RWPE1 (cell line): ENCODE data around the gene SLC5A6.
"Not testable (repeated sequence)": the region's sequence is repeated elsewhere in the genome, so short reads cannot be mapped to it uniquely, and the experiment has no call there.

Source experiments
- CTCF ChIA-PET: fragments of 350-600 bp; sonication (Branson Sonifier 250); formaldehyde crosslinking; extraction: SDS; loops from one replicate; lab custom pipeline; 2021; lab: Yijun Ruan, JAX
- POLR2A ChIA-PET: fragments of 400-600 bp; formaldehyde crosslinking; extraction: SDS; loops from one replicate; lab custom pipeline; 2020; ENCODE audit warnings: antibody characterized with exemption; ENCODE audit not compliant: low non-redundant PET; lab: Yijun Ruan, JAX
- DNase-seq: peaks from one replicate; pipeline ENCODE4 v3.0.0; 2012; ENCODE audit warnings: low spot score
- H3K27ac ChIP-seq: fragments of 450-650 bp; 2 replicates; pipeline ENCODE4 v1.5.1; 2017
- TF ChIP-seq, protein P1 (sequence below): fragments of 450-650 bp; conservative IDR thresholded peaks from 2 replicates; pipeline ENCODE4 v1.5.1; 2017; ENCODE audit warnings: low read depth, mild to moderate bottlenecking

The SLC5A6 gene

DNA sequence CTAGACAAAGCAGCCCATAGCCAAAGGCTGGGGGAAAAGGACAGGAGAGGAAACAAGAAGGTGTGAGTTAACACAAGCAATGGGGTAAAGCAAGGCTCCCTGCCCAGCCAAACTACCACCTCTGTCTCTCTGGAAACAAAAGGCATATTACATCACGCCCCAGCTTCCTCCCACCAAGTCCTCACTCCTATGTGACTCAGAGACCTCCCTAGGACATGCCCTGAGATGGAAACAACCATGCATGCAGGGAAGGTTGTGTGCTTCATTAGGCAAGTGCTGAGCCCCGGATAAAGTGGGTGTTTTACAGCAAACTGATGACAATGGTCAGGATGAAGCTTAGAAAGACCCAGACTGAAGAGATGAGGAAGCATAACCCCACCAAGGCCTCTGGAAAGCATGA, 9.2 kb downstream of the SLC5A6 start:
- TF ChIP-seq, protein P1, sequence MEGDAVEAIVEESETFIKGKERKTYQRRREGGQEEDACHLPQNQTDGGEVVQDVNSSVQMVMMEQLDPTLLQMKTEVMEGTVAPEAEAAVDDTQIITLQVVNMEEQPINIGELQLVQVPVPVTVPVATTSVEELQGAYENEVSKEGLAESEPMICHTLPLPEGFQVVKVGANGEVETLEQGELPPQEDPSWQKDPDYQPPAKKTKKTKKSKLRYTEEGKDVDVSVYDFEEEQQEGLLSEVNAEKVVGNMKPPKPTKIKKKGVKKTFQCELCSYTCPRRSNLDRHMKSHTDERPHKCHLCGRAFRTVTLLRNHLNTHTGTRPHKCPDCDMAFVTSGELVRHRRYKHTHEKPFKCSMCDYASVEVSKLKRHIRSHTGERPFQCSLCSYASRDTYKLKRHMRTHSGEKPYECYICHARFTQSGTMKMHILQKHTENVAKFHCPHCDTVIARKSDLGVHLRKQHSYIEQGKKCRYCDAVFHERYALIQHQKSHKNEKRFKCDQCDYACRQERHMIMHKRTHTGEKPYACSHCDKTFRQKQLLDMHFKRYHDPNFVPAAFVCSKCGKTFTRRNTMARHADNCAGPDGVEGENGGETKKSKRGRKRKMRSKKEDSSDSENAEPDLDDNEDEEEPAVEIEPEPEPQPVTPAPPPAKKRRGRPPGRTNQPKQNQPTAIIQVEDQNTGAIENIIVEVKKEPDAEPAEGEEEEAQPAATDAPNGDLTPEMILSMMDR = no peak
- no peak overlapping the region for H3K27ac ChIP-seq
- POLR2A ChIA-PET = no interaction called here
- CTCF ChIA-PET = interaction anchor here (1.0 kb wide), 1 partner anchor 37 kb away, joined by 3 read pairs; no protein-coding TSS in a partner anchor
- DNase-seq = no peak

DNA sequence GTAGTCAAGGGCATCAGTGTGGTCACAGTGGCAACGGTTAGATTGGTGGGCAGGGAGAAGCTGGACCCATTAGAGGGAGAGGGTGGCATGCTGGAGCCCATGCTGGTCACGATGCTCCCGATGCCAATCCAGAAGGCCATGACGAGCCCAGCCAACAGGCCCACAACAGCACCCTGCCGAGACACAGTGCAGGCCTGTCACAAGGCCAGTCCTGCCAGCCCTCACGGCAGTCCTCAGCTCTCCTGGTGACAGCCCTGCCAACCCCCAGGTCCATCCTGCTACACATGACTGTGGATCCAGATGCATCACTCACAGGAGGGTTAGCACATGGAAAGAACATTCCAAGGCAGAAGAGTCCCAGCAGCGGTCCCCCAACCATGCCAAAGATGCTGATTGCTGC, 10.4 kb downstream of the SLC5A6 start:
- H3K27ac ChIP-seq = no peak overlapping the region
- DNase-seq = no peak
- TF ChIP-seq, protein P1 = no peak
- POLR2A ChIA-PET = no interaction called here
- CTCF ChIA-PET = no interaction called here

DNA sequence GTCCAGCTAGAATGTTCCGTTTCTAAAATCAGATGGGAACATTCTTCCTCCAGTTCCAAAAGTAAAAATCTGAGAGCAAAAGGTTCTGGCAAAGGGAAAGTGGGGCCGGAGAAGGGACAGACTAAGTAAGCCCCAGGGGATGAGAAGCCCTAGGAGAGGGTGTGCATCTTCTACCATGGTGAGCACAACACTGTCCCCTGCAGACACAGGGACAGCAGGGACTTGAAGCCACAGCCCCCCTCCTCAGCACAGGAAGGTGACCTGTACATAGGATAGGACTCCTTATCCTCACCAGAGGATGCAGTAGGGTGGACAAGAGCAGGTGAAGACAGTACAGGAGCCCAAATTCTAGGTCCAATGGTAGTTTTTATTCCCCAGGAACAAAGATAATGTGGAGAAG, 12.8 kb downstream of the SLC5A6 start:
- H3K27ac ChIP-seq = no peak overlapping the region
- CTCF ChIA-PET = no interaction called here
- POLR2A ChIA-PET = no interaction called here

DNA sequence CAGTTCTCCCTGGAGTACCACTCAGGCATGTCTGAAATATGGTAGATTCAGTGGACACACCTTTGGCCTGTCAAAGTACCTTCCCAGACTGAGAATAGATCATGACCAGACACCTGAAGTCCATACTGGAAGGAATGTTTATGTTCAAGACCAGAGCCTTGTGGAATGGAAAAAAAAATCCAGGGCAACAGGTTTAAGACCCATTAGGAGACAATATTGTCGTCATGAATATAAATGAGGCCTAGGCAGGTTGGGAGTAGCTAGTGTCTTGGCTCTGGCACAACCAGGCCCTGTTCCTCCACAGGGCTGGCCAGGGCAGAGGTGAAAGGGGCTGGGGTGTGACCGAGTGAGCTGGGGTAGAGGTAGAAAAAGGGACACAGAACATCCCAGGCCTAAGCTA, 13.4 kb downstream of the SLC5A6 start:
- DNase-seq = no peak
- TF ChIP-seq, protein P1 = no peak
- CTCF ChIA-PET = no interaction called here
- H3K27ac ChIP-seq = no peak overlapping the region
- POLR2A ChIA-PET = no interaction called here

More for the DNA sequence above, 12.8 kb downstream of the SLC5A6 start:
- no peak for DNase-seq
- TF ChIP-seq, protein P1 = no peak

DNA sequence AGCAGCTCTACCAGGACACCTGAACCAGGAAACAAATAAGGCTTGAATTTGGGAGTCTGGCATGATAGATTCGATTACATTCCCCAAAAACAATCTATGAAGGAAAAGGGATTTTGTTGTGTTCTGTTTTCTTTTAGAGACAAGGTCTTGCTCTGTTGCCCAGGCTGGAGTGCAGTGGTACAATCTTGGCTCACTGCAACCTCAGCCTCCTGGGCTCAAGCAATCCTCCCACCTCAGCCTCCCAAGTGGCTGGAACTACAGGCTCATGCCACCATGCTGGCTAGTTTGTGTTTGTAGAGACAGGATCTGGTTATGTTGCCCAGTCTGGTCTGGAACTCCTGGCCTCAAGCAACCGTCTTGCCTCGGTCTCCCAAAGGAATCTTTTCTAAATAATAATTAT, 14.0 kb downstream of the SLC5A6 start:
- POLR2A ChIA-PET, DNase-seq, CTCF ChIA-PET, H3K27ac ChIP-seq: not testable (repeated sequence)

DNA sequence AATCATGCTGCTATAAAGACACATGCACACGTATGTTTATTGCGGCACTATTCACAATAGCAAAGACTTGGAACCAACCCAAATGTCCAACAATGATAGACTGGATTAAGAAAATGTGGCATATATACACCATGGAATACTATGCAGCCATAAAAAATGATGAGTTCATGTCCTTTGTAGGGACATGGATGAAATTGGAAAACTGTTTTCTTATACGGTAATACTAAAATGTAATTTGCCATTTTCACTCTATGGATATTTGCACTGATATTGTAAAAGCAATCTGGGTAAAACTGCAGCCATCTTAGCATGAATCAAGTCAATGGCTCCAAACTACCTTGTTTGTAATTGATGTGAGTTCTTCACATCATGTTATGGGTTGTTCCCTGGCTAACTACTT, 16.3 kb downstream of the SLC5A6 start:
- H3K27ac ChIP-seq, POLR2A ChIA-PET, CTCF ChIA-PET, DNase-seq: not testable (repeated sequence)

DNA sequence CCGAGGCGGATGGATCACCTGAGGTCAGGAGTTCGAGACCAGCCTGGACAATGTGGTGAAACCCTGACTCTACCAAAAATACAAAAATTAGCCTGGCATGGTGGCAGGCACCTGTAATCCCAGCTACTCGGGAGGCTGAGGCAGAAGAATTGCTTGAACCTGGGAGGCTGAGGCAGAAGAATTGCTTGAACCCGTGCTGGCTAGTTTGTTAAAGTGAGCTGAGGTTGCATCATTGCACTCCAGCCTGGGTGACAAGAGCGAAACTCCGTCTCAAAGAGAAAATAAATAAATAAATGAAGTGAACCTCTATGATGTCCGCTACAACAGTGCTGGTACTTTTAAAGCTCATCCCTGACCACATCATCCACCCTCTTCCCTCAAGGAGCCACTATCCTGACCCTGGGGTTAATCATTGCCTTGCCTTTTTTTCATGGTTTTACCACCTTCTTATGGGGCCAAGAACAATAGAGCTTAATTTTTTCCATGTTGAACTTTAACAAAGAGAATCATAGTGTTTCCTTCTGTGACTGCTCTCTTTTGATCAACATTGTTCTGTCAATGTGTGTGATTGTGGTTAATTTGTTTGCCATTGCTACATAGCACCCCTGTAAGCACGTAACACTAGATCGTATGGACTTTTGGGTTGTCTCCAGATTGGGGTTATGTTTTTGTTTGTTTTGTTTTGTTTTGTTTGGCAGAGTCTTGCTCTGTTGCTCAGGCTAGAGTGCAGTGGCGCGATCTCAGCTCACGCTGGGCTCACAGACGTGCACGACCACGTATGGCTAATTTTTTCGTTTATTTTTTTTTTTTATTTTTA, 17.3 kb downstream of the SLC5A6 start:
- no peak overlapping the region for H3K27ac ChIP-seq
- TF ChIP-seq, protein P1 = no peak
- DNase-seq = no peak
- CTCF ChIA-PET = interaction anchor here (0.5 to 0.7 kb wide), 2 partner anchors 71 to 349 kb away, joined by 3 read pairs; partner anchors contain the start of gene ABHD1
- POLR2A ChIA-PET = no interaction called here
